MM.1S (cell line): Measurements from ENCODE around the gene ANO10.

Source experiments
- DNase-seq: peaks from one replicate; pipeline ENCODE4 v3.0.0-alpha.2; 2015
- H2AFZ ChIP-seq: fragments of 300-600 bp; sonication (generic); 2 replicates; pipeline ENCODE4 v1.6.0; 2016; ENCODE audit warnings: antibody characterized with exemption, low read length
- H3F3A ChIP-seq: fragments of 300-600 bp; sonication (generic); 2 replicates; pipeline ENCODE4 v1.6.1; 2016; ENCODE audit warnings: mild to moderate bottlenecking, antibody characterized with exemption, low read length, moderate library complexity, mixed read lengths; ENCODE audit not compliant: insufficient read depth
- H3K27ac ChIP-seq: fragments of 300-600 bp; sonication (generic); 2 replicates; pipeline ENCODE4 v1.5.1; 2016; ENCODE audit warnings: mild to moderate bottlenecking, low read length
- H3K27me3 ChIP-seq: fragments of 300-600 bp; sonication (generic); replicated peaks from 2 replicates; pipeline ENCODE4 v1.6.0; 2016; ENCODE audit warnings: low read length; ENCODE audit not compliant: insufficient read depth
- H3K36me3 ChIP-seq: fragments of 300-600 bp; sonication (generic); replicated peaks from 2 replicates; pipeline ENCODE4 v1.6.1; 2016; ENCODE audit warnings: mild to moderate bottlenecking, low read length, mixed read lengths; ENCODE audit not compliant: insufficient read depth
- H3K4me1 ChIP-seq: fragments of 300-600 bp; sonication (generic); 2 replicates; pipeline ENCODE4 v1.6.1; 2016; ENCODE audit warnings: low read length, mixed read lengths
- H3K4me2 ChIP-seq: fragments of 300-600 bp; sonication (generic); 2 replicates; pipeline ENCODE4 v1.6.0; 2016; ENCODE audit warnings: low read depth, low read length
- H3K4me3 ChIP-seq: fragments of 300-600 bp; sonication (generic); 2 replicates; pipeline ENCODE4 v1.5.1; 2016; ENCODE audit warnings: low read length, mixed read lengths
- H3K79me2 ChIP-seq: fragments of 300-600 bp; sonication (generic); 2 replicates; pipeline ENCODE4 v1.6.1; 2016; ENCODE audit warnings: mixed run types, low read length, mixed read lengths
- H3K9ac ChIP-seq: fragments of 300-600 bp; sonication (generic); 2 replicates; pipeline ENCODE4 v1.6.1; 2016; ENCODE audit warnings: low read length, mixed read lengths
- H3K9me2 ChIP-seq: fragments of 300-600 bp; sonication (generic); replicated peaks from 2 replicates; pipeline ENCODE4 v1.6.1; 2016; ENCODE audit warnings: mild to moderate bottlenecking, low read length, mixed read lengths; ENCODE audit not compliant: insufficient read depth
- H3K9me3 ChIP-seq: fragments of 300-600 bp; sonication (generic); replicated peaks from 2 replicates; pipeline ENCODE4 v1.6.1; 2016; ENCODE audit warnings: mild to moderate bottlenecking, low read length, mixed read lengths; ENCODE audit not compliant: insufficient read depth
- H4K20me1 ChIP-seq: fragments of 300-600 bp; sonication (generic); 2 replicates; pipeline ENCODE4 v1.6.1; 2016; ENCODE audit warnings: mild to moderate bottlenecking, low read length, moderate library complexity, mixed read lengths; ENCODE audit not compliant: insufficient read depth
- CTCF ChIP-seq: fragments of 300-600 bp; sonication (generic); IDR thresholded peaks from 2 replicates; pipeline ENCODE4 v1.5.1; 2016; ENCODE audit warnings: antibody characterized with exemption, low read length, mixed read lengths
- EZH2 ChIP-seq: fragments of 300-600 bp; sonication (generic); optimal IDR thresholded peaks from 2 replicates; pipeline ENCODE3; 2017; ENCODE audit warnings: low read depth, mild to moderate bottlenecking, antibody characterized with exemption, low read length, mixed read lengths
- EZH2phosphoT487 ChIP-seq: fragments of 300-600 bp; sonication (generic); IDR thresholded peaks from 2 replicates; pipeline ENCODE4 v1.6.1; 2018; ENCODE audit warnings: antibody characterized with exemption, low read length

Gene ANO10

GRCh38 chr3:43534675-43535074 lies 87.1 kb downstream of the ANO10 start:
- Histone ChIP-seq H3K9me2 (no peaks in the 10 kb centered on the region), H3K27ac (no peak overlapping the region), H3K9me3 (no peaks in the 10 kb centered on the region), H3K9ac (no peak overlapping the region), H2AFZ (no peak overlapping the region), H3F3A (no peaks in the 10 kb centered on the region), H3K36me3 (no peaks in the 10 kb centered on the region), H3K4me1 (peaks cover 4% of the 10 kb centered on the region; the same call in 1 of the 2 replicates), H4K20me1 (no peaks in the 10 kb centered on the region), H3K79me2 (no peaks in the 10 kb centered on the region), H3K27me3 (no peaks in the 10 kb centered on the region), H3K4me2 (no peak overlapping the region), H3K4me3 (no peak overlapping the region)
- DNase-seq, result no peak
- TF ChIP-seq EZH2 (no peak), EZH2phosphoT487 (no peak), CTCF (no peak)

DNA sequence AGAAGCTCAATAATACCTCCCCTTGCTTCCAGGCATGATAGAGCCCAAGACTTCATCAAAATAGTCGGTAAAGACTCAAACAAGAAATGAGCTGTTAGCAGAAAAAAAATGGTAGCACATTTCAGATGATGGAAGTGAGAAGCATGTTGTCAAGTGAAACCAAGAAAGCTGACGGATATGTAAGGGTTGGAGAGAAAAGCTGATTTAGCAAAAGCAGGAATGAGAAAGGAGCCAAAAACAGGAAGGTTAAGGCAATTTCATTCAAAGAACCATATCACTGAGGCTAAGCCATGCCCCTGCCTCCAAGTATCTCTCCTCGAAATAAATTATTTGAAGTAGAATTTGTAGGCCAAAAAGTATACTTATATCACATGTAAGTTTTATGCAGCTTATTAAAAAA lies 88.8 kb downstream of the ANO10 start:
- Histone ChIP-seq H4K20me1 (no peaks in the 10 kb centered on the region), H3K4me2 (no peak overlapping the region), H3K4me1 (peaks cover 4% of the 10 kb centered on the region; the same call in 1 of the 2 replicates), H3F3A (no peaks in the 10 kb centered on the region), H3K36me3 (no peaks in the 10 kb centered on the region), H3K9ac (no peak overlapping the region), H3K27me3 (no peaks in the 10 kb centered on the region), H3K27ac (no peak overlapping the region), H3K4me3 (no peak overlapping the region), H3K9me3 (no peaks in the 10 kb centered on the region), H3K9me2 (no peaks in the 10 kb centered on the region), H3K79me2 (no peaks in the 10 kb centered on the region), H2AFZ (no peak overlapping the region)
- no peak for DNase-seq
- TF ChIP-seq EZH2phosphoT487 (no peak), CTCF (no peak), EZH2 (no peak)

GRCh38 chr3:43531835-43532234 lies 90.0 kb downstream of the ANO10 start:
- H3K4me1 ChIP-seq, result peaks cover 4% of the 10 kb centered on the region; the same call in 1 of the 2 replicates
- DNase-seq, result no peak
- no peaks in the 10 kb centered on the region for H3K9me3 ChIP-seq
- no peaks in the 10 kb centered on the region for H3K27me3 ChIP-seq
- no peak overlapping the region for H2AFZ ChIP-seq
- H3K27ac ChIP-seq, result no peak overlapping the region
- no peaks in the 10 kb centered on the region for H3K79me2 ChIP-seq
- TF ChIP-seq EZH2phosphoT487 (no peak), CTCF (no peak), EZH2 (no peak)
- no peak overlapping the region for H3K4me2 ChIP-seq
- no peaks in the 10 kb centered on the region for H3K9me2 ChIP-seq
- no peaks in the 10 kb centered on the region for H4K20me1 ChIP-seq
- H3F3A ChIP-seq, result no peaks in the 10 kb centered on the region
- H3K4me3 ChIP-seq, result no peak overlapping the region
- H3K36me3 ChIP-seq, result no peaks in the 10 kb centered on the region
- H3K9ac ChIP-seq, result no peak overlapping the region
